ENCODE results near the gene SLC38A2.

The SLC38A2 gene

DNA sequence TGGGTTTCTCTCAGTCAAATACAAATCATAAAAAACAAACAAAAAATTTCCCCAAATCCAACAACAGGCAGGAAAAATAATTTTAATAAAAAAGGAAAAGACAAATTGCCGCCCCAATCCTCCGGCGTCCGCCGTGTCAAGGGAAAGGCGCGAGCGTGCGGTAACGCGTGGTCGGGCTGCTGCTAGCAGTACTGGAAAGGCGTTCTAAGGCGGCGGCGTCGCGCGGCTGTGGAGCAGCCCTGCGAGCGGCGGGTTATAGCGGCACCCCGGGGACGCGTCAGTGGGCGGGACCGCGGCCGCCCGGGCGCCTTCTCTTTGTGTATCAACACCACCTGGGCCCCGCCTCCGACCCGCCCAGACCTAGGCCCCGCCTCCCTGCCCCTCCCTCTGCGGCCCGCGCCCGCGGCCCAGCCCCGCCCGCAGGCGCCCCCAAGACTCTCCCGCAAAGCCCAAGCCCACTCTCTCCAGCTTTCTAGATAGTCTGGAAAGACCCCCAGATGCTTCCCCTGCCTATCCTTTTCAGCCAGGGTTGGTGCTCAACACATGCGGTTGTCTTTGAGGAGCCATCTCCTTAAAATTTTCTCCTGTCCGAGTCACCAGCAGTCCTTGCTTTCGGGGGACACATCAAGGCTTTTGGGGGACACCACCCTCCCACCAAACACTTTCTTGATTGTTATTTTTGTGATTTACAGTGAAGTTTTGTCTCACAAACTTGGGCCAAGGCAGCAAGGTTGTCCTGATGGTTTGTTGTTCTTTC is at the start of gene SLC38A2:
TSS of gene SLC38A2 (minus strand) at position 230 of the 757 bp plus-strand sequence. CDS start 1,480 bp downstream, outside the sequence.
- peak within 1 kb of the TSS; percentile 97 for H3K4me2 ChIP-seq (ENCODE audit: low read depth, low read length)
- peaks cover 33% of the 10 kb centered on the region for H3F3A ChIP-seq (ENCODE audit: insufficient read depth, low read length)
- TF ChIP-seq EZH2 (optimal IDR thresholded peaks at IDR 0.05; ENCODE audit: low read depth, low read length) (no peak), EZH2phosphoT487 (IDR thresholded peaks at IDR 0.05; ENCODE audit: low read length) (no peak)
- TF ChIP-seq, protein P1, sequence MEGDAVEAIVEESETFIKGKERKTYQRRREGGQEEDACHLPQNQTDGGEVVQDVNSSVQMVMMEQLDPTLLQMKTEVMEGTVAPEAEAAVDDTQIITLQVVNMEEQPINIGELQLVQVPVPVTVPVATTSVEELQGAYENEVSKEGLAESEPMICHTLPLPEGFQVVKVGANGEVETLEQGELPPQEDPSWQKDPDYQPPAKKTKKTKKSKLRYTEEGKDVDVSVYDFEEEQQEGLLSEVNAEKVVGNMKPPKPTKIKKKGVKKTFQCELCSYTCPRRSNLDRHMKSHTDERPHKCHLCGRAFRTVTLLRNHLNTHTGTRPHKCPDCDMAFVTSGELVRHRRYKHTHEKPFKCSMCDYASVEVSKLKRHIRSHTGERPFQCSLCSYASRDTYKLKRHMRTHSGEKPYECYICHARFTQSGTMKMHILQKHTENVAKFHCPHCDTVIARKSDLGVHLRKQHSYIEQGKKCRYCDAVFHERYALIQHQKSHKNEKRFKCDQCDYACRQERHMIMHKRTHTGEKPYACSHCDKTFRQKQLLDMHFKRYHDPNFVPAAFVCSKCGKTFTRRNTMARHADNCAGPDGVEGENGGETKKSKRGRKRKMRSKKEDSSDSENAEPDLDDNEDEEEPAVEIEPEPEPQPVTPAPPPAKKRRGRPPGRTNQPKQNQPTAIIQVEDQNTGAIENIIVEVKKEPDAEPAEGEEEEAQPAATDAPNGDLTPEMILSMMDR (IDR thresholded peaks at IDR 0.05; ENCODE audit: low read length), result no peak
- no peaks in the 10 kb centered on the region for H3K9me3 ChIP-seq (replicated peaks; ENCODE audit: insufficient read depth, low read length)
- H3K9me2 ChIP-seq (replicated peaks; ENCODE audit: insufficient read depth, low read length), result no peaks in the 10 kb centered on the region
- H3K4me3 ChIP-seq (ENCODE audit: low read length), result peak within 1 kb of the TSS; percentile 96
- H3K27ac ChIP-seq (ENCODE audit: low read length), result peak within 1 kb of the TSS; percentile 97
- no peaks in the 10 kb centered on the region for H3K27me3 ChIP-seq (replicated peaks; ENCODE audit: insufficient read depth, low read length)
- H3K9ac ChIP-seq (ENCODE audit: low read length), result peak within 1 kb of the TSS; percentile 99
- peak within 1 kb of the TSS; percentile 94 for H2AFZ ChIP-seq (ENCODE audit: low read length)
- peaks cover 30% of the 10 kb centered on the region for H3K4me1 ChIP-seq (ENCODE audit: low read length)
- peaks cover 3% of the 10 kb centered on the region; the same call in 1 of the 2 replicates for H4K20me1 ChIP-seq (ENCODE audit: insufficient read depth, low read length)
- peak; percentile 94 for DNase-seq
- H3K36me3 ChIP-seq (replicated peaks; ENCODE audit: insufficient read depth, low read length), result peaks cover 26% of the 10 kb centered on the region
- peaks cover 49% of the 10 kb centered on the region for H3K79me2 ChIP-seq (ENCODE audit: low read length)

- DNase-seq, result no peak
- Histone ChIP-seq H3K4me2 (ENCODE audit: low read depth, low read length) (no peak overlapping the region), H3F3A (ENCODE audit: insufficient read depth, low read length) (no peaks in the 10 kb centered on the region), H2AFZ (ENCODE audit: low read length) (no peak overlapping the region), H3K4me3 (ENCODE audit: low read length) (no peak overlapping the region), H3K4me1 (ENCODE audit: low read length) (no peaks in the 10 kb centered on the region), H3K9me3 (replicated peaks; ENCODE audit: insufficient read depth, low read length) (no peaks in the 10 kb centered on the region), H3K9ac (ENCODE audit: low read length) (no peak overlapping the region), H3K9me2 (replicated peaks; ENCODE audit: insufficient read depth, low read length) (no peaks in the 10 kb centered on the region), H3K27me3 (replicated peaks; ENCODE audit: insufficient read depth, low read length) (no peaks in the 10 kb centered on the region), H3K36me3 (replicated peaks; ENCODE audit: insufficient read depth, low read length) (no peaks in the 10 kb centered on the region), H4K20me1 (ENCODE audit: insufficient read depth, low read length) (no peaks in the 10 kb centered on the region), H3K79me2 (ENCODE audit: low read length) (no peaks in the 10 kb centered on the region), H3K27ac (ENCODE audit: low read length) (no peak overlapping the region)
- TF ChIP-seq, protein P1 (IDR thresholded peaks at IDR 0.05; ENCODE audit: low read length), result no peak
- no peak for TF ChIP-seq EZH2phosphoT487 (IDR thresholded peaks at IDR 0.05; ENCODE audit: low read length)
- no peak for TF ChIP-seq EZH2 (optimal IDR thresholded peaks at IDR 0.05; ENCODE audit: low read depth, low read length)
Observed at GRCh38 chr12:46419675-46420074, 47.1 kb upstream of the SLC38A2 start.

DNA sequence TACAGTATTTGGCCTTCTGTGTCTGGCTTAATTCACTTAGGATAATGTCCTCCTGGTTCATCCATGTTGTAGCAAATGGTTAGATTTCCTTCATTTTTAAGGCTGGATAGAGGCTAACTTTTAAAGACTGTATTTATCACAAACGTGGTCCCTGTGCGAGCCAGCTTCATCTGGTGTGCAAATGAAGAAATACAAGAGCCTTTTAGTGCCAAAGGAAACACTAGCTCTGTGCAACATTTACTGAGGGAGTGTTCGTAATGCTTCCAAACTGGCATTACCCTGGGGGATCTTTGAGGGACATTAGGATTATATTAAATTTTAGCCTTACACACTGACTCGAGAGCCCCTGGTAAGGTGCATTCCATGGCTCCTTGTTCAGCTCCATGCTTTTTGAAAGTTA is 43.0 kb upstream of the SLC38A2 start:
- TF ChIP-seq EZH2 (optimal IDR thresholded peaks at IDR 0.05; ENCODE audit: low read depth, low read length), result no peak
- TF ChIP-seq, protein P1 (IDR thresholded peaks at IDR 0.05; ENCODE audit: low read length), result no peak
- no peak for TF ChIP-seq EZH2phosphoT487 (IDR thresholded peaks at IDR 0.05; ENCODE audit: low read length)
- Histone ChIP-seq H3K4me1 (ENCODE audit: low read length) (no peaks in the 10 kb centered on the region), H3K27ac (ENCODE audit: low read length) (no peak overlapping the region), H2AFZ (ENCODE audit: low read length) (no peak overlapping the region), H3K9ac (ENCODE audit: low read length) (no peak overlapping the region), H3K36me3 (replicated peaks; ENCODE audit: insufficient read depth, low read length) (no peaks in the 10 kb centered on the region), H3K4me3 (ENCODE audit: low read length) (no peak overlapping the region), H3F3A (ENCODE audit: insufficient read depth, low read length) (no peaks in the 10 kb centered on the region), H3K79me2 (ENCODE audit: low read length) (no peaks in the 10 kb centered on the region), H3K9me3 (replicated peaks; ENCODE audit: insufficient read depth, low read length) (no peaks in the 10 kb centered on the region), H4K20me1 (ENCODE audit: insufficient read depth, low read length) (no peaks in the 10 kb centered on the region), H3K27me3 (replicated peaks; ENCODE audit: insufficient read depth, low read length) (no peaks in the 10 kb centered on the region), H3K9me2 (replicated peaks; ENCODE audit: insufficient read depth, low read length) (no peaks in the 10 kb centered on the region), H3K4me2 (ENCODE audit: low read depth, low read length) (no peak overlapping the region)
- DNase-seq, result no peak
